Inflammatory macrophage treated with lipopolysaccharide for 4 hours (primary cell): Measurements from ENCODE around the gene ADAMTSL4.
"Not testable (repeated sequence)": the region's sequence is repeated elsewhere in the genome, so short reads cannot be mapped to it uniquely, and the experiment has no call there.

ENCODE experiments used
- DNase-seq: peaks from one replicate; pipeline ENCODE4 v3.0.0-alpha.2; 2020

ADAMTSL4 gene

DNA sequence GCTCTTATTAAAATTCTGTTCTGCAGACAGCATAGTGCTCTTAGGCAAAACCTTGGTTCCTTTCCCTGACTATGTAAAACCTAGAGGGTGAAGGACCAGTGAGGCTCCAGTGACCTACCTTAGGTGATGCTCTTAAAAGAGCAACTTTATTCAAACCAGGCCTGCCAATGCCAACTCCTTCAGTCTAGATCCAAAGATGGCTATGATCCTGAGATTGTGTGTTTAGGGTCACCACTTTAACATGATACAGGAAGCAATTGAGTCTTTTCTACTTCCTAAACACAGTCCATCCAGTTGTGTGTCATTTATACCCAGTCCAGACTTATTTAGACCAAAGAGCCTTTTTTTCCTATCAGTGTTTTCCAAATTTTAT lies 19.4 kb downstream of the ADAMTSL4 start:
- DNase-seq, result no peak

GRCh38 chr1:150572918-150573647 lies 23.9 kb downstream of the ADAMTSL4 start:
- DNase-seq, result no peak

- not testable (repeated sequence) for DNase-seq
These were observed 24.5 kb downstream of the ADAMTSL4 start for GRCh38 chr1:150573648-150574071.

DNA sequence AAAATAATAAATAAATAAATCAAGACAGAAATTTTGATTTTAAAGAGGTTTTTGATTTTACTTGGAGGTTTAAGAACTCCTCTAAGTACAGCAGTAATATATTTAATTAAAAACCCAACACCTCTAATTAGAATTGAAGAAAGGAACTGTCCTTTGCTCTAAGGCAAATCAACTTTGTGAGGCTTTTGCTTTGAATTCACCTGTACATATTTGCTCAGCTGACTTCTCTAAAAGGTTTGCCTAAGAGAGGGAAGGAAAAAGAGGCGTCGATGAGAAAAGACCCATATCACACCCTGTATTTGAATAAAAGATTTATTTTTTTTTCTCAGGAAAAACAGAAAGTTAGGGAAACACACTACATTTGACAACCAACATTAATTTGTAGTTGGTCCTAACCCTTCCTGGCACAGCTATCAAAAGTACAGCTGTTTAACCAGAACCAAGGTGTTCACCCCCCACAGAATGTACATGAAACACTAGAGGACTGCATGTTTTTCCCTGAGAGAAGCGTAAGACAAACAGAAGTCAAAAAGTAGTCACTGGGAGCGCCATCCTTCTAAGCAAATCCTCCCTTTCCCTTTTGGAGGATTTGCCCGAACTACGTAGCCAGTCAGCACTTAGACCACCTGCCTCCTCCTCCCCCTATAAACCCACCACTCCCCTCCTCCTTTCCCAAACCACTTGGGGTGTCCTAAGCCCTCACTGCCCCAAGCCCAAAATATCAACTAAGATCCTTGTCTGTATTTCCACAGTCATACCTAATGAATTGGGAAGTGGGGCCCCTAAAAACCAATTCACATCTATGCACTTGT lies 25.3 kb downstream of the ADAMTSL4 start:
- DNase-seq, result no peak

- DNase-seq, result no peak
These were observed 25.9 kb downstream of the ADAMTSL4 start for GRCh38 chr1:150575072-150575489.

DNA sequence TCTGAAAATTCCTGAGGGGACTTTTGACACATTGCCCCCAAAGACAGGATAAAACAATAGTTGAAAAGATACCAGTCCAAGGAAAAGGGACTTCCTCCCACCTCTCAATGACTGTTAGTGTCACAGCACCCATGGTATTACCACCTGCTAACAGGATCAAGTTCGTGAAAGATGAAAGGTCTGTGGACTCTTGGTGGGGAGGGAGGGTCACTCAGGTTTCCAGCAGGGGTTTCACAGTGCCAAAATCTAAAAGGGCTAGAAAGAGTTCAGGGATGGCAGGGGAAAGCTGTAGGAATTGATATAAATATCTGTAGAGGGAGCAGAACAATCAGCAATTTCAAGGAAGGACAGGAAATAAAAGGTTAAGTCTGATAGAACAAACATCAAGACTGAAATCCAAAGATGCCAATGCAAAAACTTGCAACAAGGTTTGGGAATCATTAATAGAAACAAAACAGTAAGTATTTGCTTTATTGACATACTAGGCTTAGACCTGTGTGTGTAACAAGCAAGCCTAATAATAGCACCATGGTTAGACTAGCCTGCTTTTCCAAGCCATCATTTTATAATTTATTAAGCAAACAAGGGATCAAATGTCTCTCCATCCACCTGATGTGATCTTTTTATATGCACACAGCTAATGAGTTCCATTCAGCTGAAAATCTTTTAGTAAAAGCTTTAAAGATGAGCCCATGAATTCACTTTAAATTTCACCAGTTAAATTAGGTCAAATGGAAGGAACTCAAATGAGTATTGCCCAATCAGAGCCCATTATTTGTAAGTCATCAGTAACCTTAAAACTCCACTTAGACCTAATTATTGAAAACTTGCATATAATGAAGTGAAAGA lies 26.5 kb downstream of the ADAMTSL4 start:
- DNase-seq, result peak; percentile 55

DNA sequence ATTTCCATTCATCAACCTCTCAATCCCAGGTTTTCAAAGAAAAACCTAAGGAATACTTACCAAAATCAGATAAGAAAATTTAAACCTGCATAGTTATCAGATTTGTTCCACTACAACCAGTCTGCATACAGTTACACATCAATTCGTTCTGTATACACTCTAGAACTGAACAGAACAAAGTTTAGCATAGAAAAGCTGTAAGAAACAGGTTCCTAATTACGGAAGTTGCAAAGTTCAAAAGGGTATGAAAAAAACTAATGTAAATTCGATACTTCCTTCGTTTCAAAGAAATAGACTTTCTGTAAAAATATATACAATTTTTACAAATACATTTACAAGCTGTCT lies 27.1 kb downstream of the ADAMTSL4 start:
- DNase-seq, result no peak

DNA sequence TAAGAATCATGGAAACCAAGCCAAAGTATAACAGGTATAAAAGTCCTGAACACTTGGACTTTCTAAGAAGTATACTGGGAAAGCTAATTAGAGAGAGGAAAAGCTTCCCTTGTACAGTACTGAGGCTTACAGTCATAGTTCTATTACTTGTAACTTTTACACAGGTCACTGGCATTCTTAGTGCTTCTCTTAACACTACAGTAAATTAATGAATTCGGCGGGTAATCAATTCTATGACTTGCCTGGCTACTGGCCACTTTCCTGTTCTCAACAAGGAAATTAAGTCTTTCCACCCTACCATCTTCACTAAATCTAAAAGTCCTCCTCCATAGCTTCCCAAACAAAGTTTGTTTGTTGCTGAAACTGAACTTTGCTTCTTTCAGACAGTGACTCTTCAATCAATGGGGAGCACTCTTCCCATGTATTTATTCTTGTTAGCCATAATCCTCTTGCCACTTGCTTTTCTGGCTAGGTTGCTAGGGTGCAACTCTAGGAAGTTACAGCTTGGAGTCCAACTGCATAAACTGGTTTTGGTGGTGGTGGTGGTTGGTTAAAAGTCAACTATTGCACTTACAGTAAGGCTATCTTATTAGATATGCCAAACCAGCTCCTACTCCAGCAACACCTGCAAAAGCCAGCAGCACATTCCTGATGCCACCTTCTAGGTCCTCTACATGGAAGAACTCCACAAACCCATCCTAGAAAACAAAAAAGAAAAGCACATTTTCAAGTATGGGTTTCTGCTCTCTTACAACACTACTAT lies 27.8 kb downstream of the ADAMTSL4 start:
- no peak for DNase-seq

DNA sequence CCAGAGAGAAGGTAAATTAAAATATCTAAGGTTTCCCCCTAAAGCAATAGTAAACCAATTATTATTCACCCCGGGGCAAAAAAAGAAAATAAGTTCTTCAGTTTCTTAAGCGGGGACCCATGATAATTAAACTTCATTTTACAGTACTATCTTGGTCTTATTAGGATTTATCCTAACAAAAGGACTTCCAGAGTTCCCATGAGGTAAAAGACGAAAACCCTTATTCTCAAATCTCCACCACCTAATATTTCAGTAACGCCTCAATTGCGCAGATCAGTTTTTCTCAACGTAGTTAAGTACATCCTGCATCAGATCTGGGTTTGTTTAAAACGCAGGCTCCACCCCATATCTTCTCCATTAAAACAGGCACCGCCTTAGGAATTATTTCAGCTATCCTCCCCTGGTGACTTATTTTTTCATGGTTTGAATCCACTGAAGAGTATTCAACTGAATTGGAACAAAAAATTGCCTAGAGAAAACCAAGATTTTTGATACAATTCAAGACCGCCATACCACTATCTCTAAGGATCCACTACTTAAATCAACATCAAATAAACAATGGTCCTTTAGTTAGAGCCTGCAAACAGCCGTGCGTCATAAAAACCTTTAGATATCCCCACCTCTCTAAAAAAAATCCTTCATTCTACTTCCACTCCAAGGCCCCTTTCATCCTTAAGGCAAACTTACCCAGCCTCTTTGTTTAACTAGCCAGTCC lies 28.5 kb downstream of the ADAMTSL4 start:
- DNase-seq, result peak; percentile 63

DNA sequence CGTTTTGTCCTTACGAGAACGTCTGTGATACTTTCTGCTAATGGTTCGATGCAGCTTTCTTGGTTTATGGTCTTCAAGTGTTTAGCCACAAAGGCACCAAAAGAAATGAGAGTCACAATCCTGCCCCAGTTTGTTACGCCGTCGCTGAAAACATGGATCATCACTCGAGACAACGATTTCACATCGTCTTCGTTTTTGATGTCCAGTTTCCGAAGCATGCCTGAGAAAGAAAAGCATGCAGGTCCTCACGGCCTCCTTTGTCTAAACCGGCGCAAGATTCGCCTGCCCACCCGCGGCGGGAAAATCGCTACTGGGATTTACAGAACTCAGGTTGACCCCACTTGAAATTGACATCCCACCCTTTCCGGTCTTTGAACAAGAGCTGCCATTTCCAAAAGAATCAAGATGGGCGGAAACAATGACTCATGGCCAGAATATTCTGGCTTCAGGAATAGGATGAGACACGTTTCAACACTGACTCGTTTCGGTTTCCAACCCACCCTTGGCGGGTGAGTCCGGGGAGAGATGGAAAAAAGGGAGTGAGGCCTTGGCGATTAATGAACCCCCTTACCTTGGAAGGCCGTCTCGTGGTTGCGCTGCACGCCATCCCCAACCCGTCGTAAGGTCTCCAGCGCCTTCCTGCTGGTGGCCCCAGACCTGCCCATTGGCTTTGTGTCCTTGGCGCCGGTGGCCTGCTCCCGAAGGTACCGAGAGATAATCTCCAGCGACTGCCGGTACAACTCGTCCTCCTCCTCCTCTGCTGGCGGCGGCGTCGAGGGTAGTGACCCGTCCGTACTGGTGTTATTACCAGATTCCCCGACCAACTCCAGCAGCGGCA lies 29.3 kb downstream of the ADAMTSL4 start:
- DNase-seq, result peak; percentile 97

GRCh38 chr1:150579110-150579944 lies 30.1 kb downstream of the ADAMTSL4 start, which contains the start of gene MCL1:
Gene MCL1, minus strand, starts transcription at chr1:150579610. Its CDS starts 80 bp downstream, at chr1:150579530.
- DNase-seq, result peak; percentile 98

- no peak for DNase-seq
These were observed 30.9 kb downstream of the ADAMTSL4 start for GRCh38 chr1:150579945-150580642.

DNA sequence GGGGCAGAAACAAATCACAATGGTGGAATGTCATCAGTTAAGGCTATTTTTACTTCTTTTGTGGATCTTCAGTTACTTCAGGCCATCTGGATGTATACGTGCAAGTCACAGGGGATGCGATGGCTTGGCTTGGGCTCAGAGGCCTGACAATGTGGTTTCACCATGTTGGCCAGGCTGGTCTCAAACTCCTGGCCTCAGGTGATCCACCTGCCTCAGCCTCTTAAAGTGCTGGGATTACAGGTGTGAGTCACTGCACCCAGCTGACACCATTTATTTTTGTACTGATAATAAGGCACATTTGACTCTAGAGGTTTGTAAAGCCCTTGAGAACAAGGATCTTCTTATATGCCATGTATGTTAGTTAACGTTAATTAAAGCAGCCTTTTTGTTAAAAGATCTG lies 31.8 kb downstream of the ADAMTSL4 start:
- not testable (repeated sequence) for DNase-seq

- DNase-seq, result not testable (repeated sequence)
These were observed 32.2 kb downstream of the ADAMTSL4 start for GRCh38 chr1:150581437-150581836.

GRCh38 chr1:150581962-150582361 lies 32.8 kb downstream of the ADAMTSL4 start:
- DNase-seq, result not testable (repeated sequence)

- DNase-seq, result no peak
These were observed 33.2 kb downstream of the ADAMTSL4 start for GRCh38 chr1:150582371-150582770.

DNA sequence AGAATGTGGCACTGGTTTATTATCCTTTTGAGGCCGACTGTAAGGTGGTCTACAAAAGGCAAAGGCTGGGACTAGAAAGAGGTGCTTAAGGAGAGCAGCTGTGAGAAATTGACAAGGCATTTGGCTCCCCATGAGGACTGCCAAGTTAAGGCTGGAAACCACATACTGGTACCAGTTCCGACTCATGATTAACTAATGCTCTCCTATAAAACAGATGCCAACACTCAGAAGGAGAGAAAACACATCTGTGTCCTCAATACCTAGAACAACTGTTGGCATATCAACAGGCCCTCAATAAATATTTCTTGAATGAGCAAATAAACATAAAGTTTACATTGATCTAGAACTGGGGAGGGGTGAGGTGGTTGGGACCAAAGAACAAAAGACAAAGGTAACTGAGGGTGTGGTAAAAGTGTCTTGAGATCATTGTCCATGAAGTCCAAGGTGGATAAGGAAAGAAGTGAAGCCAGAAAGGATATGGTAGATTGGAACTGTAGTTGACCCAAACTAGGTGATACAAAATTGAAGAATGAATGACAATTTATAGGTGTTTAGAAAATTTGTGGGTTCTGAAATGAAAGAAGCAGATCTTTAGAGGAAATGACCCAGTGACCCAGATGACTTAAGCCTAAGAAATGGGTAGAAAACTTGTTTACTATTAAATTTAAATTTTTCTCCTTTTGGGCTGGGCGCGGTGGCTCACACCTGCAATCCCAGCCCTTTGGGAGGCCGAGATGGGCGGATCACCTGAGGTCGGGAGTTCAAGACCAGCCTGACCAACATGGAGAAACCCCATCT lies 47.1 kb downstream of the ADAMTSL4 start:
- no peak for DNase-seq

GRCh38 chr1:150596976-150597375 lies 47.8 kb downstream of the ADAMTSL4 start:
- no peak for DNase-seq
